HL-60 (cell line): ENCODE results near the gene PNRC2.

Experiments
- GABPA ChIP-seq: IDR thresholded peaks from 2 replicates; pipeline ENCODE4 v1.6.1; 2012; ENCODE audit warnings: low read depth
- POLR2AphosphoS5 ChIP-seq: IDR thresholded peaks from 2 replicates; pipeline ENCODE4 v1.6.1; 2012; ENCODE audit warnings: low read depth
- TF ChIP-seq, protein P1 (sequence below): IDR thresholded peaks from one replicate; pipeline ENCODE4 v1.5.1; 2011; ENCODE audit warnings: low read length, control low read depth, inconsistent platforms; ENCODE audit not compliant: insufficient read depth
- TF ChIP-seq, protein P2 (sequence below): IDR thresholded peaks from 2 replicates; pipeline ENCODE4 v1.6.1; 2012; ENCODE audit warnings: low read depth; ENCODE audit not compliant: insufficient replicate concordance

DNA sequence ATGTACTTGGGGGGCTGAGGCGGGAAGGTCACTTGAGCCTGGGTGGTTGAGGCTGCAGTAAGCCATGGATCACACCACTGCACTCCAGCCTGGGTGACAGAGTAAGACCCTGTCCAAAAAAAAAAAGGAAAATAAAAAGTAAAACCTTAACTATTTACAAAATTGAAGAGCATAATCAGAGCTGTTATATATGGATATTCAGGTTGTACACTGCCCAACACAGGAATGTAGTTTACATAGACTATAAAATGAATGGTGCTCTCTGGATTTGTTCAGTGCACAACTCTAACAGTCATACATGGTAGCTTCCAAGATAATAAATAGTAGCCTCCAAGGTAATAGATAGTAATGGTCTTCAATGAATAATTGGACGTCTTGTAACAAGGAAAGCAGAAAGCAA lies 43.1 kb downstream of the PNRC2 start:
- TF ChIP-seq POLR2AphosphoS5 (no peak), GABPA (no peak)
- TF ChIP-seq, protein P1, sequence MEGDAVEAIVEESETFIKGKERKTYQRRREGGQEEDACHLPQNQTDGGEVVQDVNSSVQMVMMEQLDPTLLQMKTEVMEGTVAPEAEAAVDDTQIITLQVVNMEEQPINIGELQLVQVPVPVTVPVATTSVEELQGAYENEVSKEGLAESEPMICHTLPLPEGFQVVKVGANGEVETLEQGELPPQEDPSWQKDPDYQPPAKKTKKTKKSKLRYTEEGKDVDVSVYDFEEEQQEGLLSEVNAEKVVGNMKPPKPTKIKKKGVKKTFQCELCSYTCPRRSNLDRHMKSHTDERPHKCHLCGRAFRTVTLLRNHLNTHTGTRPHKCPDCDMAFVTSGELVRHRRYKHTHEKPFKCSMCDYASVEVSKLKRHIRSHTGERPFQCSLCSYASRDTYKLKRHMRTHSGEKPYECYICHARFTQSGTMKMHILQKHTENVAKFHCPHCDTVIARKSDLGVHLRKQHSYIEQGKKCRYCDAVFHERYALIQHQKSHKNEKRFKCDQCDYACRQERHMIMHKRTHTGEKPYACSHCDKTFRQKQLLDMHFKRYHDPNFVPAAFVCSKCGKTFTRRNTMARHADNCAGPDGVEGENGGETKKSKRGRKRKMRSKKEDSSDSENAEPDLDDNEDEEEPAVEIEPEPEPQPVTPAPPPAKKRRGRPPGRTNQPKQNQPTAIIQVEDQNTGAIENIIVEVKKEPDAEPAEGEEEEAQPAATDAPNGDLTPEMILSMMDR = no peak
- TF ChIP-seq, protein P2, sequence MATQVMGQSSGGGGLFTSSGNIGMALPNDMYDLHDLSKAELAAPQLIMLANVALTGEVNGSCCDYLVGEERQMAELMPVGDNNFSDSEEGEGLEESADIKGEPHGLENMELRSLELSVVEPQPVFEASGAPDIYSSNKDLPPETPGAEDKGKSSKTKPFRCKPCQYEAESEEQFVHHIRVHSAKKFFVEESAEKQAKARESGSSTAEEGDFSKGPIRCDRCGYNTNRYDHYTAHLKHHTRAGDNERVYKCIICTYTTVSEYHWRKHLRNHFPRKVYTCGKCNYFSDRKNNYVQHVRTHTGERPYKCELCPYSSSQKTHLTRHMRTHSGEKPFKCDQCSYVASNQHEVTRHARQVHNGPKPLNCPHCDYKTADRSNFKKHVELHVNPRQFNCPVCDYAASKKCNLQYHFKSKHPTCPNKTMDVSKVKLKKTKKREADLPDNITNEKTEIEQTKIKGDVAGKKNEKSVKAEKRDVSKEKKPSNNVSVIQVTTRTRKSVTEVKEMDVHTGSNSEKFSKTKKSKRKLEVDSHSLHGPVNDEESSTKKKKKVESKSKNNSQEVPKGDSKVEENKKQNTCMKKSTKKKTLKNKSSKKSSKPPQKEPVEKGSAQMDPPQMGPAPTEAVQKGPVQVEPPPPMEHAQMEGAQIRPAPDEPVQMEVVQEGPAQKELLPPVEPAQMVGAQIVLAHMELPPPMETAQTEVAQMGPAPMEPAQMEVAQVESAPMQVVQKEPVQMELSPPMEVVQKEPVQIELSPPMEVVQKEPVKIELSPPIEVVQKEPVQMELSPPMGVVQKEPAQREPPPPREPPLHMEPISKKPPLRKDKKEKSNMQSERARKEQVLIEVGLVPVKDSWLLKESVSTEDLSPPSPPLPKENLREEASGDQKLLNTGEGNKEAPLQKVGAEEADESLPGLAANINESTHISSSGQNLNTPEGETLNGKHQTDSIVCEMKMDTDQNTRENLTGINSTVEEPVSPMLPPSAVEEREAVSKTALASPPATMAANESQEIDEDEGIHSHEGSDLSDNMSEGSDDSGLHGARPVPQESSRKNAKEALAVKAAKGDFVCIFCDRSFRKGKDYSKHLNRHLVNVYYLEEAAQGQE = no peak
